Keratinocyte (primary cell): Measurements from ENCODE around the gene ITGAD. TPM values are rescaled to one million over a fixed set of nuclear protein-coding genes. Genes with fewer than 3 reads are reported as not detected.

ENCODE experiments used
- DNase-seq: peaks from one replicate; pipeline ENCODE4 v3.0.0-alpha.2; 2011; ENCODE audit warnings: low read depth, missing footprints, low spot score
- FAIRE-seq: peaks from 2 replicates; lab custom pipeline; 2011; peaks lifted over from hg19 to GRCh38; lab: Jason Lieb, UNC
- H2AFZ ChIP-seq: 2 replicates; pipeline ENCODE4 v1.6.0; 2012; ENCODE audit warnings: low read length, control low read depth, inconsistent platforms; ENCODE audit not compliant: control insufficient read depth
- H3K27ac ChIP-seq: 2 replicates; pipeline ENCODE4 v1.5.1; 2011; ENCODE audit warnings: low read length; ENCODE audit not compliant: control insufficient read depth, insufficient read depth
- H3K27me3 ChIP-seq: 3 replicates; pipeline ENCODE4 v1.6.0; 2011; ENCODE audit warnings: low read length; ENCODE audit not compliant: control insufficient read depth, insufficient read depth; ENCODE audit errors: extremely low read depth
- H3K36me3 ChIP-seq, 2 experiments: 2 replicates in 1 of 2; 3 replicates in 1 of 2; pipeline ENCODE4 v1.5.1; 2011; ENCODE audit warnings: low read length in 2 of 2, mild to moderate bottlenecking in 1 of 2; ENCODE audit not compliant: control insufficient read depth in 2 of 2, insufficient read depth in 2 of 2; ENCODE audit errors: extremely low read depth in 1 of 2
- H3K4me1 ChIP-seq: 3 replicates; pipeline ENCODE4 v1.5.1; 2011; ENCODE audit warnings: low read length; ENCODE audit not compliant: control insufficient read depth, insufficient read depth; ENCODE audit errors: extremely low read depth
- H3K4me2 ChIP-seq: 3 replicates; pipeline ENCODE4 v1.6.0; 2011; ENCODE audit warnings: low read depth, low read length; ENCODE audit not compliant: control insufficient read depth, insufficient read depth; ENCODE audit errors: extremely low read depth
- H3K4me3 ChIP-seq, 3 experiments: fragments of 200-600 bp in 1 of 3; sonication (generic) in 1 of 3; 2 replicates in 2 of 3; 3 replicates in 1 of 3; pipeline ENCODE4 v1.5.1; 2011 to 2016; ENCODE audit warnings: low read length in 3 of 3, mild to moderate bottlenecking in 3 of 3, control low read depth in 2 of 3, inconsistent platforms in 1 of 3, low read depth in 1 of 3, mixed read lengths in 1 of 3, mixed run types in 1 of 3, moderate library complexity in 1 of 3; ENCODE audit not compliant: control insufficient read depth in 2 of 3, insufficient read depth in 2 of 3; ENCODE audit errors: extremely low read depth in 1 of 3
- H3K79me2 ChIP-seq: 2 replicates; pipeline ENCODE4 v1.6.0; 2012; ENCODE audit warnings: low read length; ENCODE audit not compliant: control insufficient read depth, insufficient read depth
- H3K9ac ChIP-seq: 3 replicates; pipeline ENCODE4 v1.6.0; 2011; ENCODE audit warnings: low read length; ENCODE audit not compliant: control insufficient read depth, insufficient read depth; ENCODE audit errors: extremely low read depth
- H3K9me1 ChIP-seq: 3 replicates; pipeline ENCODE4 v1.6.0; 2011; ENCODE audit warnings: low read length; ENCODE audit not compliant: control insufficient read depth, insufficient read depth; ENCODE audit errors: extremely low read depth
- H3K9me3 ChIP-seq: 2 replicates; pipeline ENCODE4 v1.5.1; 2012; ENCODE audit warnings: low read depth, low read length; ENCODE audit not compliant: control insufficient read depth
- H4K20me1 ChIP-seq: 3 replicates; pipeline ENCODE4 v1.6.0; 2011; ENCODE audit warnings: low read length; ENCODE audit not compliant: control insufficient read depth, insufficient read depth; ENCODE audit errors: extremely low read depth
- EZH2 ChIP-seq: IDR thresholded peaks from one replicate; pipeline ENCODE4 v1.6.1; 2012; ENCODE audit warnings: inconsistent platforms, mild to moderate bottlenecking, low read length, moderate library complexity
- dilution Hi-C: fragments of 300-500 bp; cut with MboI; formaldehyde crosslinking; loops from one replicate; pipeline ENCODE4 v1.7.0; 2020; ENCODE audit warnings: low sequenced_read_pairs; ENCODE audit not compliant: extremely low pct_ligation_motif_present
- polyA plus RNA-seq, 5 experiments: library from polyadenylated mRNA; depleted of rRNA in 3 of 5; stranded (reverse) in 3 of 5; stranded (forward) in 1 of 5; unstranded in 1 of 5; fragments of >200 nt; gene quantifications; 1 replicate in 1 of 5; 2 replicates in 3 of 5; 3 replicates in 1 of 5; pipeline versions ENCODE4 v1.2.1 to v1.2.3, GENCODE V29; 2011 to 2012; ENCODE audit warnings: missing spikeins in 2 of 5, low read depth in 1 of 5, low replicate concordance in 1 of 5
- TF ChIP-seq, protein P1 (sequence below), 3 experiments: IDR thresholded peaks in 1 of 3; conservative IDR thresholded peaks in 1 of 3; optimal IDR thresholded peaks in 1 of 3; 2 replicates in 2 of 3; 3 replicates in 1 of 3; pipeline versions ENCODE3 to v1.5.1; 2011; ENCODE audit warnings: low read length in 3 of 3, mild to moderate bottlenecking in 3 of 3, moderate library complexity in 2 of 3, control low read depth in 1 of 3, inconsistent platforms in 1 of 3; ENCODE audit not compliant: insufficient read depth in 2 of 3; ENCODE audit errors: extremely low read depth in 1 of 3

ITGAD gene
- polyA plus RNA-seq, 1 donor (not counting 4 experiments of a cell fraction or from before 2014, with no cell fraction given) = not detected

DNA sequence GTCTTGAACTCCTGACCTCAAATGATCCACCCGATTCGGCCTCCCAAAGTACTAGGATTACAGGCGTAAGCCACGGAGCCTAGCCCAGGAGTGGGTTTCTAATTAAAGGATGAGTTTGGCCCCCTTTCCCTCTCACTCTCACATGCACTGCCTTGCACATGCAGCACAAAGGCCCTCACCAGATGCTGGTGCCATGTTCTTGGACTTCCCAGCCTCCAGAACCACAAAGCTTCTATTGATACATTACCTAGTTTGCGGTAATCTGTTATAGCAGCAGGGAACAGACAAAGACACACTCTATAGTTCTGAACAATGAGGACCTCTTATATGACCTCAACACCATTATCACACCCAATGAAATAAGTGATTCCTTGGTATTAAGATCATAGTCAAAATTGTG lies 17.9 kb upstream of the ITGAD start:
- H3K9me1 ChIP-seq = no peaks in the 10 kb centered on the region
- no peak overlapping the region for H2AFZ ChIP-seq
- no peak for FAIRE-seq
- DNase-seq = no peak
- no peak overlapping the region for H3K4me2 ChIP-seq
- no peak overlapping the region for H3K4me3 ChIP-seq
- TF ChIP-seq EZH2 = no peak
- TF ChIP-seq, protein P1, sequence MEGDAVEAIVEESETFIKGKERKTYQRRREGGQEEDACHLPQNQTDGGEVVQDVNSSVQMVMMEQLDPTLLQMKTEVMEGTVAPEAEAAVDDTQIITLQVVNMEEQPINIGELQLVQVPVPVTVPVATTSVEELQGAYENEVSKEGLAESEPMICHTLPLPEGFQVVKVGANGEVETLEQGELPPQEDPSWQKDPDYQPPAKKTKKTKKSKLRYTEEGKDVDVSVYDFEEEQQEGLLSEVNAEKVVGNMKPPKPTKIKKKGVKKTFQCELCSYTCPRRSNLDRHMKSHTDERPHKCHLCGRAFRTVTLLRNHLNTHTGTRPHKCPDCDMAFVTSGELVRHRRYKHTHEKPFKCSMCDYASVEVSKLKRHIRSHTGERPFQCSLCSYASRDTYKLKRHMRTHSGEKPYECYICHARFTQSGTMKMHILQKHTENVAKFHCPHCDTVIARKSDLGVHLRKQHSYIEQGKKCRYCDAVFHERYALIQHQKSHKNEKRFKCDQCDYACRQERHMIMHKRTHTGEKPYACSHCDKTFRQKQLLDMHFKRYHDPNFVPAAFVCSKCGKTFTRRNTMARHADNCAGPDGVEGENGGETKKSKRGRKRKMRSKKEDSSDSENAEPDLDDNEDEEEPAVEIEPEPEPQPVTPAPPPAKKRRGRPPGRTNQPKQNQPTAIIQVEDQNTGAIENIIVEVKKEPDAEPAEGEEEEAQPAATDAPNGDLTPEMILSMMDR (optimal IDR thresholded peaks at IDR 0.05 in 1 of 3, IDR thresholded peaks at IDR 0.05 in 1 of 3, conservative IDR thresholded peaks at IDR 0.05 in 1 of 3; ENCODE audit: extremely low read depth in 1 of 3, insufficient read depth in 2 of 3, low read length in 3 of 3) = no peak
- no peak overlapping the region for H3K9ac ChIP-seq
- H3K9me3 ChIP-seq = no peaks in the 10 kb centered on the region
- dilution Hi-C loops = no loop called here
- H4K20me1 ChIP-seq = no peaks in the 10 kb centered on the region
- H3K27me3 ChIP-seq = peaks cover 2% of the 10 kb centered on the region
- no peaks in the 10 kb centered on the region for H3K79me2 ChIP-seq
- no peaks in the 10 kb centered on the region for H3K36me3 ChIP-seq
- H3K27ac ChIP-seq = no peak overlapping the region
- no peaks in the 10 kb centered on the region for H3K4me1 ChIP-seq

DNA sequence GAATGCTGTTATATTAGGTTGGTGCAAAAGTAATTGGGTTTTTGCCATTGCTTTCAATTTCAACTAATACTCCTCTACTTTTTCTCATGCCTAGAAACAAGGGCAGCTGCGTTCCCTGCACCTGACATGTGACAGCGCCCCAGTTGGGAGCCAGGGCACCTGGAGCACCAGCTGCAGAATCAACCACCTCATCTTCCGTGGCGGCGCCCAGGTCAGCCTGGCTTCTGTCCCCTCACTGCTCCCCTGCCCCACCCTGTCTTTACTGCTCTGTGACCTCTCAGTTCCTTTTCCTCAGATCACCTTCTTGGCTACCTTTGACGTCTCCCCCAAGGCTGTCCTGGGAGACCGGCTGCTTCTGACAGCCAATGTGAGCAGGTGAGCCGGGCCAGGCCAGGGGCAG lies 16.4 kb upstream of the ITGAD start:
- Histone ChIP-seq H3K36me3 (no peaks in the 10 kb centered on the region), H3K4me3 (no peak overlapping the region), H3K9ac (no peak overlapping the region), H3K79me2 (no peaks in the 10 kb centered on the region), H2AFZ (no peak overlapping the region), H3K9me1 (no peaks in the 10 kb centered on the region), H3K27ac (no peak overlapping the region), H3K4me2 (no peak overlapping the region), H3K27me3 (no peaks in the 10 kb centered on the region), H3K9me3 (no peaks in the 10 kb centered on the region), H4K20me1 (no peaks in the 10 kb centered on the region), H3K4me1 (no peaks in the 10 kb centered on the region)
- DNase-seq (no peak), FAIRE-seq (no peak)
- TF ChIP-seq EZH2 = no peak
- TF ChIP-seq, protein P1 (optimal IDR thresholded peaks at IDR 0.05 in 1 of 3, IDR thresholded peaks at IDR 0.05 in 1 of 3, conservative IDR thresholded peaks at IDR 0.05 in 1 of 3; ENCODE audit: extremely low read depth in 1 of 3, insufficient read depth in 2 of 3, low read length in 3 of 3) = no peak
- dilution Hi-C loops = no loop called here
